Choroid plexus epithelial cell (primary cell): ENCODE measurements around the gene OR56B1.

Source experiments
- DNase-seq: peaks from one replicate; pipeline ENCODE4 v3.0.0-alpha.2; 2010; ENCODE audit warnings: low read depth
- H3K4me3 ChIP-seq: 2 replicates; pipeline ENCODE4 v1.5.1; 2011; ENCODE audit warnings: low read depth, mild to moderate bottlenecking, control low read depth, low read length, moderate library complexity
- CTCF ChIP-seq: conservative IDR thresholded peaks from 2 replicates; pipeline ENCODE4 v1.5.1; 2011; ENCODE audit warnings: low read depth, mild to moderate bottlenecking, control low read depth, inconsistent platforms, low read length, moderate library complexity

Gene OR56B1

DNA sequence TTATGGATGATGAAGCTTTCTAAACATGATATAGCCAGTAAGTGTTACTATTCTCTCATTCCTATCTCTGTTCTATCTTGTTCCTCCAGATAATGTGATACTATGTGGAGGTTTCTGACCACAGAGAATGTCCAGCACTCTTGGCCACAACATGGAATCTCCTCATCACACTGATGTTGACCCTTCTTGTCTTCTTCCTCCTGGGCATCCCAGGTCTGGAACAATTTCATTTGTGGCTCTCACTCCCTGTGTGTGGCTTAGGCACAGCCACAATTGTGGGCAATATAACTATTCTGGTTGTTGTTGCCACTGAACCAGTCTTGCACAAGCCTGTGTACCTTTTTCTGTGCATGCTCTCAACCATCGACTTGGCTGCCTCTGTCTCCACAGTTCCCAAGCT lies 9.9 kb upstream of the OR56B1 start:
- H3K4me3 ChIP-seq: no peak overlapping the region
- no peak for TF ChIP-seq CTCF
- no peak for DNase-seq

GRCh38 chr11:5727691-5728090 lies 8.6 kb upstream of the OR56B1 start:
- TF ChIP-seq CTCF: no peak
- no peak overlapping the region for H3K4me3 ChIP-seq
- no peak for DNase-seq

- H3K4me3 ChIP-seq: no peak overlapping the region
- no peak for TF ChIP-seq CTCF
- peak; percentile 47 for DNase-seq
Measured at GRCh38 chr11:5737091-5737490, 843 bp downstream of the OR56B1 start.

DNA sequence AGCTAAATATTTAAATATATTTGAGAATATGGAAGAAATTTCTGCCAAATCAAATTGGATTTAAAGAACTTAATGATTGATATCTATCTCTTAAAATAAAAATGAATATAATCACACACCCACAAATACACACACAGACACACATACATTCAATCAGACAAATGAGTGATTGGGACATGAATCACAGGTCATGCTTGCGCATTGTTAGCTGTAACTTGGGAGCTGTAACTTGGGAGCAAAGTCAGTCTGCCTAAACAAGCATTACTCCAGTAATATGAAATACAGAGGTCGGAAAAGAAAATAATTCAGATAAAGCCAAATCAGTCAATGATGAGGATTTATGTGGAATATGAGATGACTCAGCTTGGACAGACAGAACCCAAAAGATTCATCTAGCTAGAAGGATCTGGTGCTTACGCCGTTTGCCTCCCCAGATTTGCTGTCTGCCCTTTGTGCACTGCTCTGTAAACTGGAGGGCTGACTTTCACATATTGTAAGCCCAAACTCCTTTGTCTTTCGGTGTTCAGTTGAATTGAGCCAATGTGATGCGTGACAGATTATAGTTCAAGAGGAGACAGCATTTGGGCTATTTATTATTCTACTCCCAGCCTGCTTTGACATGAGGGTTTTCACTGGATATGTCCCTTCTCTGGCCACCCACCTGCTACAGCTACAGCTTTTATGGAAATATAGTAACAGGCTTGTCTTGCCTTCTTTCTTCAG lies 1.6 kb downstream of the OR56B1 start:
- no peak for TF ChIP-seq CTCF
- H3K4me3 ChIP-seq: no peak overlapping the region
- peak; percentile 3 for DNase-seq

DNA sequence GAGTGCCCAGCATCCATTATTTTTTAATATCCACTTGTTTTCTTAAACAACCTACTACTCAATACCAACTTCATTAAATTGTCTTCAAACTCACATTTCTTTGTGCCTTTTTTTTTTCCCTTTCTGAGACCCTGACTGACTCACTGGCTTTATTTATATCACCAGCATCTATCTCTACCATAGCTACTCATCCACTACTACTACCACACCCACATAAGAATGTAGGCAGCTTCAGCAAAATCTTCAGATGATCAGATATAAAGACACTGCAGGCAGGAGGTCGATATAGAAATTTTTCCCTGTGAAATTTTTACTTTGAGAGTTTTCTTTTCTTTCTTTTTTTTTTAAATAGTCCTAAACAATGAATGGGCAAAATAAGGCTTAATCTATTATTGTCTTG lies 2.2 kb downstream of the OR56B1 start:
- DNase-seq: no peak
- H3K4me3 ChIP-seq: no peak overlapping the region
- no peak for TF ChIP-seq CTCF

DNA sequence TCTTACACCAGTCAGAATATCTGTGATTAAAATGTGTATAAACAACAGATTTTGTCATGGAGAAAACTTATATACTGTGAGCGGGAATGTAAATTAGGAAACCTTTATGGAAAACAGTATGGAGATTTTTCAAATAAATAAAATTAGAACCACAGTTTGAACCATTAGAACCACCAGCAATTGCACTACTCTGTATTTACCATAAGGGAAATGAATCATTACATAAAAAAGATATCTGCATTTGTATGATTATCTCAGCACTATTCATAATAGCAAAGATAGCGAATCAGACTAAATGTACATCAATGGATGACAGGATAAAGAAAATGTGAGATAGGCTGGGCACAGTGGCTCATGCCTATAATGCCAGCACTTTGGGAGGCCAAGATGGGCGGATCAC lies 10.4 kb downstream of the OR56B1 start:
- H3K4me3 ChIP-seq: no peak overlapping the region
- TF ChIP-seq CTCF: no peak
- DNase-seq: no peak

DNA sequence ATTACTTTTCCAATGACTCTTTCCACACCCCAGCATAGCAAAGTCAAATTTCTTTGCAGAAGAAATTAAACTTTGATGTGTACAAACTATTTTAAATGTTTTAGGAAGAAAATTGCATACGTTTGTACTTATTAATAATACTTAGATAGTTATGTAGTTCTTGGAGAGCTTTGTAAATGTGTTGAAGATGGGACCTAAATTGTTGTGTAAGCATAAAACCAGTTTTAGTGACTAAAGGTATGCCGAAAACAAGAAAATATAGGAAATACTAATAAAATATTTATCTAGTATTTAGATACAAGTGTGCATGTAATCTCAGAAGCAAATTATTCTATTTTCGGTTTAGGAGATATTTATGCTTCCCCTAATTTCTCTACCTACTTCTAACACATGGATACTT lies 13.6 kb downstream of the OR56B1 start:
- H3K4me3 ChIP-seq: no peak overlapping the region
- DNase-seq: no peak
- no peak for TF ChIP-seq CTCF
